Thyroid gland (tissue), 4 donors: ENCODE measurements around the gene ANKRD52. TPM values are rescaled to one million over a fixed set of nuclear protein-coding genes. Genes with fewer than 3 reads are reported as not detected.

Experiments used
- DNase-seq, 2 donors: peaks; one replicate each; pipeline ENCODE4 v3.0.0-alpha.2; 2019
- H3K27ac ChIP-seq, 3 donors: fragments of 200-600 bp; sonication (generic); 1 replicate in 2 of 3; 2 replicates in 1 of 3; pipeline ENCODE4 v1.5.1; 2016 to 2019; ENCODE audit warnings: mild to moderate bottlenecking in 1 of 3, moderate library complexity in 1 of 3
- H3K27me3 ChIP-seq: fragments of 200-600 bp; sonication (generic); one replicate; pipeline ENCODE4 v1.5.1; 2019
- H3K36me3 ChIP-seq, 2 donors: fragments of 200-600 bp; sonication (generic); one replicate each; pipeline ENCODE4 v1.5.1; 2016 to 2019
- H3K4me1 ChIP-seq, 2 donors: fragments of 200-600 bp; sonication (generic); one replicate each; pipeline ENCODE4 v1.5.1; 2017 to 2019
- H3K4me3 ChIP-seq, 3 donors: fragments of 200-600 bp; sonication (generic); replicated peaks in 1 of 3; 1 replicate in 2 of 3; 2 replicates in 1 of 3; pipeline ENCODE4 v1.5.1; 2016; ENCODE audit warnings: mild to moderate bottlenecking in 1 of 3
- H3K9me3 ChIP-seq: fragments of 200-600 bp; sonication (generic); one replicate; pipeline ENCODE4 v1.5.1; 2017
- CTCF ChIP-seq, 6 experiments: fragments of 200-600 bp in 3 of 6; fragments of 450-650 bp in 3 of 6; sonication (generic) in 3 of 6; IDR thresholded peaks; one replicate each; pipeline ENCODE4 v1.5.1; 2016 to 2019; ENCODE audit warnings: antibody characterized with exemption in 6 of 6, mild to moderate bottlenecking in 2 of 6, inconsistent platforms in 1 of 6, moderate library complexity in 1 of 6
- POLR2A ChIP-seq, 2 donors: fragments of 450-650 bp; IDR thresholded peaks; one replicate each; pipeline ENCODE4 v1.6.1; 2017; ENCODE audit warnings: antibody characterized with exemption in 2 of 2, mild to moderate bottlenecking in 2 of 2, moderate library complexity in 1 of 2
- WGBS, 2 donors: methylation state at CpG; one replicate each; pipeline ENCODE4 v1.1.5; 2017; 5-methylcytosine and 5-hydroxymethylcytosine counted together
- intact Hi-C: fragments of 100-400 bp; cut with DNase I; formaldehyde crosslinking; loops from one replicate; pipeline ENCODE4 v1.15.1; 2023
- total RNA-seq, 4 donors: library from RNA; depleted of rRNA; stranded (reverse); fragments of >200 nt; gene quantifications; one replicate each; pipeline ENCODE4 v1.2.3, GENCODE V29; 2016

ANKRD52 gene
- total RNA-seq, 4 donors from 2014 or later = 15.9 to 22.3 (median 18.3) TPM

DNA sequence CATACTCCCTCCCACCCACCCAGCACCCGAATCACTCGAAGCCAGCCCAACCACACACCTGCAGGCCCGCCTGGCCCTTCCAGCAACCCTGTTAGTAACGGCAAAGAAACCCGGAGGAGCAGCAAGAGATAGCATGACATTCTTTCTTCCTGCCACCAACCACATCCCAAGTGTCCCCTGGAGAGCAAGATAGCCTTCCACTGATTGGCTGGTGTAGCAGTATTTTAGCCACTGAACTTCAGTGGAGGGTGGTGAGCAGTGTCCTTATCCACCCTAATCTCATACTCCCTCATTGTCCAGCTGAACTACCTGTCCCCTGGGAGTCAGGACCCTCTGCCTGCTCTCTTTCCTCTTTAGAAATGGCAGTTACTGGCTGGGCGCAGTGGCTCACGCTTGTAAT is 29.1 kb downstream of the ANKRD52 start:
- H3K27ac ChIP-seq = no peak overlapping the region
- no peak for TF ChIP-seq POLR2A (IDR thresholded peaks at IDR 0.05)
- TF ChIP-seq CTCF (IDR thresholded peaks at IDR 0.05) = no peak
- H3K4me3 ChIP-seq = no peak overlapping the region
- H3K4me1 ChIP-seq = peaks cover 7 to 8% of the 10 kb centered on the region in 2 donors
- no peak for DNase-seq
- 90 to 92% methylated on average over 7 of the region's 7 CpGs for WGBS, 2 donors
- no peaks in the 10 kb centered on the region for H3K27me3 ChIP-seq
- no peaks in the 10 kb centered on the region for H3K36me3 ChIP-seq
- no peaks in the 10 kb centered on the region for H3K9me3 ChIP-seq
- intact Hi-C loops = loop anchor here (10.0 kb wide), 1 partner anchor 104 kb away; the partner anchor contains the start of gene ESYT1

- no peak for DNase-seq
- TF ChIP-seq POLR2A (IDR thresholded peaks at IDR 0.05) (no peak), CTCF (IDR thresholded peaks at IDR 0.05) (no peak)
- Histone ChIP-seq H3K36me3 (no peaks in the 10 kb centered on the region), H3K9me3 (no peaks in the 10 kb centered on the region), H3K27me3 (no peaks in the 10 kb centered on the region), H3K27ac (peak overlapping the region in 1 of 3 donors; percentile 69), H3K4me1 (peaks cover 26 to 34% of the 10 kb centered on the region in 2 donors), H3K4me3 (peak overlapping the region in 1 of 3 donors; percentile 64)
- WGBS, 2 donors = 66 to 71% methylated on average over 10 to 11 of the region's 11 CpGs
- intact Hi-C loops = loop anchor here (2.0 to 10.0 kb wide), 2 partner anchors 32 to 100 kb away; partner anchors contain the start of gene ESYT1
These were observed 33.2 kb downstream of the ANKRD52 start for GRCh38 chr12:56224954-56225353.

DNA sequence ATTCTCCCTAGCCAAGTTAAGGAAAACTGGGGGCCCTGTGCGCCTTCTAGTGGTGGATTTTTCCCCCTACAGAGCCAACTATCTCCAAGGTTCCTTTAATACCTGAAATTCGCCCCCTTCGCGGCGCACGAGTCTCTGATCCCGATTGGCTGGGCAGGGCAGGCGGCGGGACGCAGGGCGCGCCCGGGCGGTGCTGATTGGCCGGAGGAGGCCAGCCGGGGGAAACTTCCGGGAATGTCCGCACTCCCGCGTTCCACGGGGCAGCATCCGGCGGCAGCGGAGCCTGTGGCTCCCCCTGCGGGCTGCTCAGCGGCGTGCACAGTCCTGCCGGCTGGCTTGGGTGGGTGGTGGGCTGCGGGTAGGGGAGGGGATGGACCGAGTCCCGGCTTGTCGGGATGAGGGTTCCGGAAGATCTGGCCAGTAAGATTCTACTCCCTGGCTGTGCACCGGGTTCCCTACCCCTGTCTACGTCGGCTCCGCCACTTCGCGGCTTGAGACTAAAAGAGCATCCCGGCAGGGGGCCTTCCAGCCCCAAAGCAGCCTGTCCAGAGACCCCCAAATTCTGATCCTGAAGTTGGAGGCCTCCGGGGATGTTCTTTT is 34.0 kb downstream of the ANKRD52 start, which contains the start of gene NABP2:
TSS of gene NABP2 (plus strand) at position 241 of the 600 bp plus-strand sequence. CDS start 515 bp downstream, outside the sequence.
- peak; percentile 99 for DNase-seq
- Histone ChIP-seq H3K4me1 (peaks cover 27 to 36% of the 10 kb centered on the region in 2 donors), H3K27me3 (no peaks in the 10 kb centered on the region), H3K36me3 (no peaks in the 10 kb centered on the region), H3K27ac (peak within 1 kb of the TSS; percentile 39 to 69 (median 66)), H3K9me3 (no peaks in the 10 kb centered on the region), H3K4me3 (peak within 1 kb of the TSS; percentile 6 to 64 (median 57))
- intact Hi-C loops = loop anchor here (2.0 to 10.0 kb wide), 2 partner anchors 31 to 99 kb away; partner anchors contain the start of gene ESYT1
- TF ChIP-seq CTCF (IDR thresholded peaks at IDR 0.05) (peak; percentile 87 to 97 (median 88)), POLR2A (IDR thresholded peaks at IDR 0.05) (peak in 1 of 2 donors; percentile 56)
- WGBS, 2 donors = 1 to 4% methylated on average over 10 to 33 of the region's 41 CpGs

DNA sequence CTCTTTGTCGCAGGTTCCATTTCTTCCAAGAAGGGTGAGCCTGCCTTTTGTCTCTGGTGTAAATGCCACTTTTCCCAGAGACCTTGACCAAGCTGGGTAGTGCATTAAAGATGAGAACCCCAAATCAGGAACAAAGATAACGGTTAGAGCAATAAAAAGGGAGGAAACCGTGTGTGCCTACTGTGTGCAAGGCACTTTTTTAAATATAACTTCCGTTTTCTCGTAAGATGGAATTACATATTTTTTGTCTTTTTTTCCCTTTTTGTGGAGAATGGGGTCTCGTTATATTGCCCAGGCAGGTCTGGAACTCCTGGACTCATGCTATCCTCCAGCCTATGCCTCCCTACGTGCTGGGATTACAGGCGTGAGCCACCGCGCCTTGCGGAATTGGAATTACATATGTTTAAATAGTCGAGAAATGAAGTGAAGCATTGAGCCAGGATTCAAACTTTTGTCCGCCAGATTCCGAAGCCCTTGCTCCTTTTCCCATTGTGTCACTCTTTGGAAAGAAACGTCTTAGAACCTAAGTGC is 34.5 kb downstream of the ANKRD52 start:
- Histone ChIP-seq H3K4me3 (no peak overlapping the region), H3K9me3 (no peaks in the 10 kb centered on the region), H3K27me3 (no peaks in the 10 kb centered on the region), H3K27ac (peak overlapping the region in 2 of 3 donors; percentile 56 to 66), H3K36me3 (no peaks in the 10 kb centered on the region), H3K4me1 (peaks cover 27 to 36% of the 10 kb centered on the region in 2 donors)
- 28 to 29% methylated on average over 15 of the region's 15 CpGs for WGBS, 2 donors
- DNase-seq = no peak
- no peak for TF ChIP-seq CTCF (IDR thresholded peaks at IDR 0.05)
- TF ChIP-seq POLR2A (IDR thresholded peaks at IDR 0.05) = no peak
- intact Hi-C loops = loop anchor here (2.0 to 10.0 kb wide), 2 partner anchors 31 to 99 kb away; partner anchors contain the start of gene ESYT1

- DNase-seq = no peak
- Histone ChIP-seq H3K36me3 (no peaks in the 10 kb centered on the region), H3K9me3 (no peaks in the 10 kb centered on the region), H3K4me1 (peaks cover 27 to 36% of the 10 kb centered on the region in 2 donors), H3K4me3 (peak overlapping the region in 2 of 3 donors; percentile 3 to 65), H3K27me3 (no peaks in the 10 kb centered on the region), H3K27ac (peak overlapping the region; percentile 82 to 99 (median 92))
- intact Hi-C loops = loop anchor here (10.0 kb wide), 1 partner anchor 98 kb away; the partner anchor contains the start of gene ESYT1
- 26 to 37% methylated on average over 4 of the region's 4 CpGs for WGBS, 2 donors
- TF ChIP-seq CTCF (IDR thresholded peaks at IDR 0.05) (no peak), POLR2A (IDR thresholded peaks at IDR 0.05) (no peak)
These were observed 35.7 kb downstream of the ANKRD52 start for GRCh38 chr12:56222531-56222895.
